ENCODE data around the gene TTLL11. TPM values are rescaled to one million over a fixed set of nuclear protein-coding genes. Genes with fewer than 3 reads are reported as not detected.
"Not testable (repeated sequence)": the region's sequence is repeated elsewhere in the genome, so short reads cannot be mapped to it uniquely, and the experiment has no call there.

Gene TTLL11
- total and polyA plus RNA-seq, 7 experiments from 2014 or later, result 3.0 to 8.6 (median 4.4) TPM

DNA sequence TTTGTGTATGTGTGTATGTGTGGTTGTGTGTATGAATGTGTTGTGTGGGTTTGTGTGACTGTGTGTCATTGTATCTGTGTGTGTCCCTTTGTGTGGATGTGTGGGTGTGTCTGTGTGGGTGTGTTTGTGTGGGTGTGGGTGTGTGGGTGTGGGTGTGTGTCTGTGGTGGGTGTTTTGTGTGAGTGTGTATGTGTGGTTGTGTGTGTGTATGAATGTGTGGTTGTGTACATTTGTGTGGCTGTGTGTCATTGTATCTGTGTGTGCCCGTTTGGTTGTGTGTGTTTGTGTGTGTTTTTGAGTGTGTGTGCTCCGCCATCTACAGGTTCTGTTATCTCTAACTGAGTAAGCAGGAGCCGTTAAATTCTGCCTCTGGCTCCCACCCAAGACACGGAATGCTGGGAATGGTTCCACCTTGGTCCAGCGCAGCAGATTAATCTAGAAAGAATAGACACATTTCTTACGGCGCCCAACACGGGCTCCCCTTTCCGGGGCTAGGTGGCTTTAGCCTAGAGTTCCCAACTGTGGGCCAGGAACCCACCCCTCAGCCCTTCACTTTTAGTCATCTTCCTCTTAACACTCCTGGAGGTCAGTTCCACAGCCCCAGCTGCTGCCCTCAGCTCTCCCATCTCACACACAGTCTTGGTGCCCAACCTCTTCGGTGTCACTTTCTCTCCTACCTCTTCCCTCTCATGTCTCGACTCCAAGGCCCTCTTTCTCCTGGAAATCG is 197.1 kb downstream of the TTLL11 start:
- Histone ChIP-seq H3K27me3 (ENCODE audit: control insufficient read depth in 2 of 2, insufficient read depth in 2 of 2, low read length in 2 of 2) (no peaks in the 10 kb centered on the region), H3K9me3 (ENCODE audit: control insufficient read depth in 2 of 3, low read length in 3 of 3) (peaks cover 0 to 3% (median 0%) of the 10 kb centered on the region in 3 experiments), H3K4me1 (ENCODE audit: control insufficient read depth in 2 of 2, insufficient read depth in 2 of 2, low read length in 2 of 2) (no peaks in the 10 kb centered on the region), H3K27ac (ENCODE audit: low read depth, low read length) (no peak overlapping the region), H3K36me3 (ENCODE audit: control insufficient read depth in 2 of 3, insufficient read depth in 3 of 3, low read length in 3 of 3) (no peaks in the 10 kb centered on the region), H3K4me3 (ENCODE audit: low read length) (no peak overlapping the region)
- H3K4me3 Mint-ChIP-seq, result no peak overlapping the region
- H3K36me3 Mint-ChIP-seq, result peaks cover 0 to 8% (median 0%) of the 10 kb centered on the region in 5 donors
- ChIA-PET CTCF (no interaction called here), POLR2A (no interaction called here)
- no peak for DNase-seq
- H3K27me3 Mint-ChIP-seq, result no peaks in the 10 kb centered on the region
- peaks cover 2 to 10% (median 5%) of the 10 kb centered on the region in 11 donors for H3K9me3 Mint-ChIP-seq
- intact Hi-C loops (cut with micrococcal nuclease), result no loop called here
- H3K4me1 Mint-ChIP-seq, result peaks cover 0 to 5% (median 0%) of the 10 kb centered on the region in 7 donors
- no peak for ATAC-seq
- H3K27ac Mint-ChIP-seq, result no peak overlapping the region

DNA sequence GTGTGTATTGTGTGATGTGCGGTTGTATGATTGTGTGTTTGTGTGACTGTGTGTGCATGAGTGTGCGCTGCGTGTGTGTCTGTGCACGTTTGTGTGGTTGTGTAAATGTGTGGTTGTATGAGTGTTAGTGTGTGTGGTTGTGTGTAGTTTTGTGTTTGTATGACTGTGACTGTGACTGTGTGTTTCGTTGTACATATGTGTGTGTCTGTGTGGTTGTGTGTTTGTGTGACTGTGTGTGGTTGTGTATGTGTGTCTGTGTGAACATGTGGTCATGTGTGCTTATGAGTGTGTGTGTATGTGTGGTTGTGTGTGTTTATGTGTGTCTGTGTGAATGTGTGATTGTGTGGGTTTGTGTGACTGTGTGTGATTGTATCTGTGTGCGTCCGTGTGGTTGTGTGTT is 197.8 kb downstream of the TTLL11 start:
- H3K27me3 ChIP-seq (ENCODE audit: control insufficient read depth in 2 of 2, insufficient read depth in 2 of 2, low read length in 2 of 2), result no peaks in the 10 kb centered on the region
- ChIA-PET CTCF (no interaction called here), POLR2A (no interaction called here)
- H3K4me1 ChIP-seq (ENCODE audit: control insufficient read depth in 2 of 2, insufficient read depth in 2 of 2, low read length in 2 of 2), result no peaks in the 10 kb centered on the region
- H3K9me3 ChIP-seq (ENCODE audit: control insufficient read depth in 2 of 3, low read length in 3 of 3), result peaks cover 0 to under 1% (median 0%) of the 10 kb centered on the region in 3 experiments
- no peak for DNase-seq
- no peaks in the 10 kb centered on the region for H3K27me3 Mint-ChIP-seq
- H3K27ac Mint-ChIP-seq, result no peak overlapping the region
- H3K4me1 Mint-ChIP-seq, result peaks cover 0 to 5% (median 0%) of the 10 kb centered on the region in 7 donors
- intact Hi-C loops (cut with micrococcal nuclease), result no loop called here
- H3K4me3 Mint-ChIP-seq, result no peak overlapping the region
- no peak overlapping the region for H3K4me3 ChIP-seq (ENCODE audit: low read length)
- H3K36me3 Mint-ChIP-seq, result peaks cover 0 to 5% (median 0%) of the 10 kb centered on the region in 5 donors
- H3K27ac ChIP-seq (ENCODE audit: low read depth, low read length), result no peak overlapping the region
- H3K36me3 ChIP-seq (ENCODE audit: control insufficient read depth in 2 of 3, insufficient read depth in 3 of 3, low read length in 3 of 3), result no peaks in the 10 kb centered on the region
- H3K9me3 Mint-ChIP-seq, result peaks cover 0 to 5% (median 3%) of the 10 kb centered on the region in 11 donors
- no peak for ATAC-seq

DNA sequence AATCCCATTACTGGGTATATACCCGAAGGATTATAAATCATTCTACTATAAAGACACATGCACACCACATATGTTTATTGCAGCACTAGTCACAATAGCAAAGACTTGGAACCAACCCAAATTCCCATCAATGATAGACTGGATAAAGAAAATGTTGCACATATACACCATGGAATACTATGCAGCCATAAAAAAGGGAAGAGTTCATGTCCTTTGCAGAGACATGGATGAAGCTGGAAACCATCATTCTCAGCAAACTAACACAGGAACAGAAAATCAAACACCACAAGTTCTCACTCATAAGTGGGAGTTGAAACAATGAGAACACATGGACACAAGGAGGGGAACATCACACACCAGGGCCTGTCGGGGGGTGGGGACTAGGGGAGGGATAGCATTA is 198.7 kb downstream of the TTLL11 start:
- intact Hi-C loops (cut with micrococcal nuclease); H3K27ac Mint-ChIP-seq; H3K9me3 ChIP-seq (ENCODE audit: control insufficient read depth in 2 of 3, low read length in 3 of 3); H3K4me1 ChIP-seq (ENCODE audit: control insufficient read depth in 2 of 2, insufficient read depth in 2 of 2, low read length in 2 of 2); H3K27me3 Mint-ChIP-seq; H3K36me3 Mint-ChIP-seq; H3K27ac ChIP-seq (ENCODE audit: low read depth, low read length); H3K4me3 ChIP-seq (ENCODE audit: low read length); ATAC-seq; H3K4me3 Mint-ChIP-seq; DNase-seq; H3K36me3 ChIP-seq (ENCODE audit: control insufficient read depth in 2 of 3, insufficient read depth in 3 of 3, low read length in 3 of 3); H3K4me1 Mint-ChIP-seq; H3K9me3 Mint-ChIP-seq; CTCF ChIA-PET; POLR2A ChIA-PET; H3K27me3 ChIP-seq (ENCODE audit: control insufficient read depth in 2 of 2, insufficient read depth in 2 of 2, low read length in 2 of 2): not testable (repeated sequence)

DNA sequence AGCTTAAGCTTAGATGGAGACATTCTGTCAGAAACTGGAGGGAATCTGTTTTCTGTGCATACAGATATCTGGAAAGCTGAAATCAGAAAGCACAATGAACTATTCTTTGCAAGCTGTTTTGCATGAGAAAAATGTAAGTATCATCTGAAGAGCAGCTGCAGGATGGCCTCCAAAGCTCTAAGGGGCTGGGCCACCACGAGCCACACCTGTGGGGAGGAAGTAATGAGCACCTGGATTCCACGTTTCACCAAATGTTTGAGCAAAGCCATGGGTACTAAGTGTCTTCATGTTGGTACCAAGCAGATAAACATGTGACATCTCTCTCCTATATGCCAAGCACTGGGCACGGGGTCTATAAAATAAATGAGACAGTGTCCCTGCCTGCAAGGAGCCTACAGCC is 199.3 kb downstream of the TTLL11 start:
- no peak overlapping the region for H3K4me3 ChIP-seq (ENCODE audit: low read length)
- Mint-ChIP-seq H3K36me3 (no peaks in the 10 kb centered on the region), H3K9me3 (peaks cover 0 to 2% (median 0%) of the 10 kb centered on the region in 11 donors), H3K4me1 (peaks cover 0 to 5% (median 0%) of the 10 kb centered on the region in 7 donors), H3K4me3 (no peak overlapping the region), H3K27me3 (no peaks in the 10 kb centered on the region), H3K27ac (no peak overlapping the region)
- no peak for DNase-seq
- intact Hi-C loops (cut with micrococcal nuclease), result no loop called here
- H3K9me3 ChIP-seq (ENCODE audit: control insufficient read depth in 2 of 3, low read length in 3 of 3), result no peaks in the 10 kb centered on the region
- H3K27me3 ChIP-seq (ENCODE audit: control insufficient read depth in 2 of 2, insufficient read depth in 2 of 2, low read length in 2 of 2), result no peaks in the 10 kb centered on the region
- ATAC-seq, result no peak
- ChIA-PET CTCF (no interaction called here), POLR2A (no interaction called here)
- no peaks in the 10 kb centered on the region for H3K36me3 ChIP-seq (ENCODE audit: control insufficient read depth in 2 of 3, insufficient read depth in 3 of 3, low read length in 3 of 3)
- no peak overlapping the region for H3K27ac ChIP-seq (ENCODE audit: low read depth, low read length)
- no peaks in the 10 kb centered on the region for H3K4me1 ChIP-seq (ENCODE audit: control insufficient read depth in 2 of 2, insufficient read depth in 2 of 2, low read length in 2 of 2)

DNA sequence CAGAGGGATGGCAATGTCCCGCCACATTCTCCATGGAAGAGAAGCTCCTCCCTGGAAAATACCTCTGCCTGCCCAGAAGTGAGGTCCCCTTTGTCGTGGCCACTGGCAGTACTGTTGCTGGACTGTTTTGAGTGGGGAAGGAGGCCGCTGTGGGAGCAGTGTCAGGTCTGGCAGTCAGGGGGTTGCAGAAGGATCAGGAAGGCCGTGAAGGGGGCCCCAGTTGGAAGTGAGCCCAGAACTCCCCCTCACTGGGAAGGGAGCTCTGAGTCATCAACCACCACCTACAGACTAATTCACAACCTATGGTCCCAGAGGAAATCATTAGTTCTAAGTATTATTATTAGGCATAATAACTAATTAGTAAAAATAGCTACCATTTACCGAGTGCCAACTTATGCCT is 200.4 kb downstream of the TTLL11 start:
- no peaks in the 10 kb centered on the region for H3K27me3 Mint-ChIP-seq
- H3K36me3 ChIP-seq (ENCODE audit: control insufficient read depth in 2 of 3, insufficient read depth in 3 of 3, low read length in 3 of 3), result no peaks in the 10 kb centered on the region
- peaks cover 0 to 2% (median 0%) of the 10 kb centered on the region in 11 donors for H3K9me3 Mint-ChIP-seq
- ATAC-seq, result no peak
- no peaks in the 10 kb centered on the region for H3K9me3 ChIP-seq (ENCODE audit: control insufficient read depth in 2 of 3, low read length in 3 of 3)
- H3K4me1 ChIP-seq (ENCODE audit: control insufficient read depth in 2 of 2, insufficient read depth in 2 of 2, low read length in 2 of 2), result no peaks in the 10 kb centered on the region
- no peak overlapping the region for H3K27ac Mint-ChIP-seq
- DNase-seq, result no peak
- H3K27ac ChIP-seq (ENCODE audit: low read depth, low read length), result no peak overlapping the region
- intact Hi-C loops (cut with micrococcal nuclease), result no loop called here
- ChIA-PET CTCF (no interaction called here), POLR2A (no interaction called here)
- no peaks in the 10 kb centered on the region for H3K36me3 Mint-ChIP-seq
- no peak overlapping the region for H3K4me3 ChIP-seq (ENCODE audit: low read length)
- peaks cover 0 to 4% (median 0%) of the 10 kb centered on the region in 7 donors for H3K4me1 Mint-ChIP-seq
- no peak overlapping the region for H3K4me3 Mint-ChIP-seq
- no peaks in the 10 kb centered on the region for H3K27me3 ChIP-seq (ENCODE audit: control insufficient read depth in 2 of 2, insufficient read depth in 2 of 2, low read length in 2 of 2)

DNA sequence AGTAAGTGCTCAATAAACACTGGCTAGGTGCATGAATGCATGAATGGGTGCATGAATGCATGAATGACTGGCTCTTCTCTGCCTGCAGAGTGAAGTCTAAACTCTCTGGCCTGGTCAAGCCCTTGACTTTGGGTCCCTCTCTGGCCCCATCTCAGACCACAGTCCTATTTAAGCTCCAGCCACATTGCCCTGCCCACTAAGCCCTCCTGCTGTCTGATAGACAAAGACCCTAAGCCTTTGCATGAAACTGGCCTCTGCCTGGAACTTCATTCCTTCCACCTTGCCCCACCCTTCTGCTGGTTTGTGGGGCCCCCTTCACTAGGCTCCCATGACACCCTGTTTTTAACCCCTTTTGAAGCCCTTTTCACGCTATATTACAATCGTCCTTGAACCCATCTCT is 202.4 kb downstream of the TTLL11 start:
- no peak for ATAC-seq
- H3K4me3 ChIP-seq (ENCODE audit: low read length), result no peak overlapping the region
- H3K4me3 Mint-ChIP-seq, result no peak overlapping the region
- H3K27me3 ChIP-seq (ENCODE audit: control insufficient read depth in 2 of 2, insufficient read depth in 2 of 2, low read length in 2 of 2), result no peaks in the 10 kb centered on the region
- ChIA-PET POLR2A (no interaction called here), CTCF (no interaction called here)
- no peak overlapping the region for H3K27ac Mint-ChIP-seq
- no peaks in the 10 kb centered on the region for H3K36me3 Mint-ChIP-seq
- H3K9me3 Mint-ChIP-seq, result peaks cover 0 to 2% (median 0%) of the 10 kb centered on the region in 11 donors
- H3K27ac ChIP-seq (ENCODE audit: low read depth, low read length), result no peak overlapping the region
- no peak for DNase-seq
- no peaks in the 10 kb centered on the region for H3K36me3 ChIP-seq (ENCODE audit: control insufficient read depth in 2 of 3, insufficient read depth in 3 of 3, low read length in 3 of 3)
- no peaks in the 10 kb centered on the region for H3K27me3 Mint-ChIP-seq
- H3K4me1 ChIP-seq (ENCODE audit: control insufficient read depth in 2 of 2, insufficient read depth in 2 of 2, low read length in 2 of 2), result no peaks in the 10 kb centered on the region
- H3K9me3 ChIP-seq (ENCODE audit: control insufficient read depth in 2 of 3, low read length in 3 of 3), result no peaks in the 10 kb centered on the region
- H3K4me1 Mint-ChIP-seq, result peaks cover 0 to 4% (median 0%) of the 10 kb centered on the region in 7 donors
- intact Hi-C loops (cut with micrococcal nuclease), result no loop called here

DNA sequence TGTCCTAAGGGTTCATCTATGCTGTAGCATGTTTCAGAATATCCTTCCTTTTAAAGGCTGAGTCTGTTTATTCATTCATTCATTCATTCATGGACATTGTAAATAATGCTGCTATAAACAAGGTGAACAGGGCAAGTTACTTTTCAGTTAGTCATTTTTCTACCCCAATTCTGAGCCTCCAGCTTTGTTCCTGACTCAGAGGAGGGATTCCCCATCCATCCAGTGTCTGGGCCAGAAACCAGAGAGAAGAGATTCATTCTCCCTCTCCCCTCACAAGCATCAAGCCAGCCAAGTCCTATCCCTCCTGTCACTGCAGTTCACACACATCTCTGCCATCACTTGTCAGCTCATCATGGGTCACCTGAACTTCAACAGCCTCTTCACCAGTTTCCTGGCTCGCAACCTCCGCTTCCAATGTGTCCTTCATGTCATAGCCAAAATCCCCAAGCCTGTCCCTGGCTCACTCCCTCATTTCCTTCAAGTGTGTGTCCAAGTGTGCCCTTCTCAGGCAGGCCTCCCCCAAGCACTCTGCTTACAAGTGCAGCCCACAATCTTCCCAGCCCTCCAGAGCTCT is 203.0 kb downstream of the TTLL11 start:
- Histone ChIP-seq H3K27ac (ENCODE audit: low read depth, low read length) (no peak overlapping the region), H3K4me1 (ENCODE audit: control insufficient read depth in 2 of 2, insufficient read depth in 2 of 2, low read length in 2 of 2) (no peaks in the 10 kb centered on the region), H3K36me3 (ENCODE audit: control insufficient read depth in 2 of 3, insufficient read depth in 3 of 3, low read length in 3 of 3) (no peaks in the 10 kb centered on the region), H3K9me3 (ENCODE audit: control insufficient read depth in 2 of 3, low read length in 3 of 3) (no peaks in the 10 kb centered on the region), H3K4me3 (ENCODE audit: low read length) (no peak overlapping the region), H3K27me3 (ENCODE audit: control insufficient read depth in 2 of 2, insufficient read depth in 2 of 2, low read length in 2 of 2) (no peaks in the 10 kb centered on the region)
- H3K27ac Mint-ChIP-seq, result no peak overlapping the region
- ATAC-seq (no peak), DNase-seq (no peak)
- H3K4me3 Mint-ChIP-seq, result no peak overlapping the region
- ChIA-PET CTCF (no interaction called here), POLR2A (no interaction called here)
- H3K9me3 Mint-ChIP-seq, result peaks cover 0 to 2% (median 0%) of the 10 kb centered on the region in 11 donors
- no peaks in the 10 kb centered on the region for H3K27me3 Mint-ChIP-seq
- peaks cover 0 to 10% (median 0%) of the 10 kb centered on the region in 7 donors for H3K4me1 Mint-ChIP-seq
- intact Hi-C loops (cut with micrococcal nuclease), result no loop called here
- H3K36me3 Mint-ChIP-seq, result no peaks in the 10 kb centered on the region

All from naive thymus-derived CD4-positive, alpha-beta T cell (primary cell).